H1 (cell line): ENCODE measurements around the gene MAPRE2. TPM values are rescaled to one million over a fixed set of nuclear protein-coding genes. Genes with fewer than 3 reads are reported as not detected.

ENCODE experiments used
- CTCF ChIA-PET: fragments of 300-600 bp; sonication (Branson Sonifier 250); formaldehyde crosslinking; loops from one replicate; lab custom pipeline; 2021; ENCODE audit not compliant: partially characterized antibody; lab: Charles Lee
- POLR2A ChIA-PET: fragments of 300-600 bp; sonication (Branson Sonifier 250); formaldehyde crosslinking; loops from one replicate; lab custom pipeline; 2021; ENCODE audit warnings: inconsistent platforms; ENCODE audit not compliant: partially characterized antibody; lab: Charles Lee
- DNase-seq, 2 experiments: peaks; one replicate each; pipeline versions ENCODE4 v3.0.0 to v3.0.0-alpha.2; 2010 to 2022; ENCODE audit warnings: low spot score in 2 of 2, low read depth in 1 of 2, mixed read lengths in 1 of 2
- FAIRE-seq: peaks from 2 replicates; lab custom pipeline; 2011; peaks lifted over from hg19 to GRCh38; lab: Jason Lieb, UNC
- H2AFZ ChIP-seq: 2 replicates; pipeline ENCODE4 v1.8.1; 2012; ENCODE audit warnings: low read length, inconsistent platforms
- H2AK5ac ChIP-seq: 2 replicates; pipeline ENCODE4 v1.6.1; 2013; ENCODE audit warnings: low read depth, low read length
- H2BK120ac ChIP-seq: replicated peaks from 2 replicates; pipeline ENCODE3; 2013; ENCODE audit warnings: low read depth, low read length, inconsistent platforms
- H2BK12ac ChIP-seq: 2 replicates; pipeline ENCODE4 v1.6.1; 2013; ENCODE audit warnings: low read depth, low read length
- H2BK15ac ChIP-seq: 2 replicates; pipeline ENCODE4 v1.6.1; 2013; ENCODE audit warnings: low read length
- H2BK20ac ChIP-seq: 2 replicates; pipeline ENCODE4 v1.6.1; 2013; ENCODE audit warnings: low read length
- H2BK5ac ChIP-seq: 2 replicates; pipeline ENCODE4 v1.6.1; 2013; ENCODE audit warnings: low read depth, low read length
- H3K14ac ChIP-seq: 2 replicates; pipeline ENCODE4 v1.6.1; 2013; ENCODE audit warnings: inconsistent platforms; ENCODE audit not compliant: insufficient read length
- H3K18ac ChIP-seq: 2 replicates; pipeline ENCODE4 v1.6.1; 2013; ENCODE audit warnings: low read length; ENCODE audit errors: extremely low read depth
- H3K23ac ChIP-seq: 2 replicates; pipeline ENCODE4 v1.6.1; 2013; ENCODE audit warnings: inconsistent platforms; ENCODE audit not compliant: insufficient read length
- H3K23me2 ChIP-seq: 2 replicates; pipeline ENCODE4 v1.6.1; 2013; ENCODE audit warnings: low read depth, low read length
- H3K27ac ChIP-seq: 2 replicates; pipeline ENCODE4 v1.6.1; 2011; ENCODE audit warnings: low read depth, low read length, inconsistent platforms
- H3K27me3 ChIP-seq, 4 experiments: replicated peaks in 1 of 4; 1 replicate in 1 of 4; 2 replicates in 3 of 4; pipeline versions ENCODE4 v1.6.1 to v1.8.1; 2011 to 2013; ENCODE audit warnings: low read length in 3 of 4, mild to moderate bottlenecking in 3 of 4, inconsistent platforms in 2 of 4, mixed read lengths in 2 of 4, moderate library complexity in 1 of 4; ENCODE audit not compliant: control insufficient read depth in 3 of 4, insufficient read depth in 3 of 4; ENCODE audit errors: extremely low read depth in 1 of 4
- H3K36me3 ChIP-seq, 4 experiments: 2 replicates each; pipeline versions ENCODE4 v1.6.1 to v1.8.1; 2011 to 2013; ENCODE audit warnings: mild to moderate bottlenecking in 4 of 4, low read length in 3 of 4, moderate library complexity in 2 of 4, control low read depth in 1 of 4, inconsistent platforms in 1 of 4; ENCODE audit not compliant: insufficient read depth in 4 of 4, control insufficient read depth in 2 of 4
- H3K4ac ChIP-seq: replicated peaks from 2 replicates; pipeline ENCODE3; 2013; ENCODE audit warnings: low read length, low read depth, mixed read lengths, inconsistent platforms; ENCODE audit not compliant: insufficient read length
- H3K4me1 ChIP-seq, 4 experiments: replicated peaks in 1 of 4; 1 replicate in 1 of 4; 2 replicates in 3 of 4; pipeline versions ENCODE4 v1.6.1 to v1.8.1; 2011 to 2013; ENCODE audit warnings: low read length in 3 of 4, inconsistent platforms in 2 of 4, mixed read lengths in 1 of 4; ENCODE audit not compliant: insufficient read depth in 4 of 4, control insufficient read depth in 3 of 4
- H3K4me2 ChIP-seq, 2 experiments: 2 replicates each; pipeline versions ENCODE4 v1.6.1 to v1.8.1; 2011 to 2013; ENCODE audit warnings: low read depth in 2 of 2, low read length in 2 of 2, control low read depth in 1 of 2, inconsistent platforms in 1 of 2, mild to moderate bottlenecking in 1 of 2; ENCODE audit not compliant: insufficient read depth in 1 of 2
- H3K4me3 ChIP-seq, 4 experiments: fragments of 200-600, 300-600 bp in 1 of 4; sonication (generic), shearing (Covaris generic), sonication (Bioruptor Twin) in 1 of 4; 2 replicates each; pipeline versions ENCODE4 v1.5.1 to v1.8.1; 2011 to 2016; ENCODE audit warnings: low read length in 4 of 4, low read depth in 3 of 4, control low read depth in 2 of 4, inconsistent platforms in 2 of 4, mild to moderate bottlenecking in 2 of 4, mixed read lengths in 1 of 4, moderate library complexity in 1 of 4; ENCODE audit not compliant: insufficient read depth in 2 of 4; ENCODE audit errors: extremely low read depth in 1 of 4
- H3K56ac ChIP-seq: replicated peaks from 2 replicates; pipeline ENCODE3; 2013; ENCODE audit warnings: low read depth, mild to moderate bottlenecking, mixed read lengths, low read length, inconsistent platforms; ENCODE audit not compliant: insufficient read length
- H3K79me1 ChIP-seq: 2 replicates; pipeline ENCODE4 v1.6.1; 2013; ENCODE audit warnings: low read depth, low read length, control low read depth
- H3K79me2 ChIP-seq, 2 experiments: 2 replicates each; pipeline versions ENCODE4 v1.6.1 to v1.8.1; 2012 to 2013; ENCODE audit warnings: low read length in 2 of 2, mild to moderate bottlenecking in 2 of 2, inconsistent platforms in 1 of 2; ENCODE audit not compliant: insufficient read depth in 2 of 2, control insufficient read depth in 1 of 2
- H3K9ac ChIP-seq, 4 experiments: replicated peaks in 1 of 4; 1 replicate in 1 of 4; 2 replicates in 3 of 4; pipeline versions ENCODE4 v1.6.1 to v1.8.1; 2011 to 2013; ENCODE audit warnings: low read depth in 3 of 4, low read length in 3 of 4, control low read depth in 2 of 4, mild to moderate bottlenecking in 2 of 4, moderate library complexity in 2 of 4, inconsistent platforms in 1 of 4; ENCODE audit errors: extremely low read depth in 1 of 4
- H3K9me3 ChIP-seq, 2 experiments: 2 replicates each; pipeline versions ENCODE4 v1.6.1 to v1.8.1; 2012 to 2013; ENCODE audit warnings: mild to moderate bottlenecking in 2 of 2, moderate library complexity in 2 of 2, control low read depth in 1 of 2, inconsistent platforms in 1 of 2, low read depth in 1 of 2, low read length in 1 of 2, mixed read lengths in 1 of 2; ENCODE audit not compliant: insufficient read depth in 2 of 2
- H4K20me1 ChIP-seq, 2 experiments: replicated peaks in 1 of 2; 2 replicates each; pipeline versions ENCODE3 to v1.8.1; 2011 to 2013; ENCODE audit warnings: inconsistent platforms in 2 of 2, low read length in 2 of 2, mild to moderate bottlenecking in 1 of 2; ENCODE audit not compliant: insufficient read depth in 2 of 2, control insufficient read depth in 1 of 2
- H4K5ac ChIP-seq: 2 replicates; pipeline ENCODE4 v1.6.1; 2013; ENCODE audit warnings: low read length, low read depth, mixed read lengths, inconsistent platforms; ENCODE audit not compliant: insufficient read length
- H4K8ac ChIP-seq: 2 replicates; pipeline ENCODE4 v1.8.0; 2013; ENCODE audit warnings: mild to moderate bottlenecking, moderate library complexity, low read length, inconsistent platforms; ENCODE audit not compliant: insufficient read depth; ENCODE audit errors: extremely low read depth
- H4K91ac ChIP-seq: replicated peaks from 2 replicates; pipeline ENCODE3; 2013; ENCODE audit warnings: low read length, mixed read lengths, inconsistent platforms; ENCODE audit not compliant: insufficient read length
- HDAC6 ChIP-seq: IDR thresholded peaks from one replicate; pipeline ENCODE4 v1.7.1; 2012; ENCODE audit warnings: low read depth, mild to moderate bottlenecking, inconsistent platforms, low read length, moderate library complexity
- KDM1A ChIP-seq: fragments of 200-600, 300-600 bp; sonication (generic); IDR thresholded peaks from 2 replicates; pipeline ENCODE4 v1.7.1; 2016; ENCODE audit warnings: mild to moderate bottlenecking, low read length, borderline replicate concordance
- WGBS, 2 experiments: shearing (Covaris generic) in 1 of 2; methylation state at CpG; one replicate each; pipeline versions ENCODE4 v1.1.6 to v1.1.7; 2013 to 2015; ENCODE audit warnings: low lambda C conversion rate in 2 of 2, mixed read lengths in 2 of 2, inconsistent platforms in 1 of 2, low coverage in 1 of 2, missing lambda C conversion rate in 1 of 2; ENCODE audit not compliant: insufficient replicate concordance in 2 of 2, insufficient coverage in 1 of 2, insufficient read length in 1 of 2; ENCODE audit errors: extremely low coverage in 1 of 2, missing lambda C conversion rate in 1 of 2; 5-methylcytosine and 5-hydroxymethylcytosine counted together
- polyA plus RNA-seq, 7 experiments: library from polyadenylated mRNA; depleted of rRNA in 3 of 7; stranded (reverse) in 5 of 7; unstranded in 2 of 7; fragments of >200 nt in 5 of 7; fragments of 200-250 nt in 2 of 7; gene quantifications; 1 replicate in 5 of 7; 2 replicates in 1 of 7; 4 replicates in 1 of 7; pipeline versions ENCODE4 v1.2.1 to v1.2.3, GENCODE V29; 2011 to 2013; ENCODE audit warnings: missing spikeins in 2 of 7, mixed read lengths in 2 of 7
- total RNA-seq: library from RNA; stranded (reverse); fragmentation: NEBNext Ultra II Directional; extraction: Animal tissue kit (Norgen Biotek cat#: 25700); gene quantifications from 2 replicates; pipeline ENCODE4 v1.2.1, GENCODE V29; 2021

MAPRE2 gene
- total and polyA plus RNA-seq, 2 of the 8 experiments (the other 6 are each of a cell fraction or from before 2014, with no cell fraction given), result 32.6 to 33.1 TPM

DNA sequence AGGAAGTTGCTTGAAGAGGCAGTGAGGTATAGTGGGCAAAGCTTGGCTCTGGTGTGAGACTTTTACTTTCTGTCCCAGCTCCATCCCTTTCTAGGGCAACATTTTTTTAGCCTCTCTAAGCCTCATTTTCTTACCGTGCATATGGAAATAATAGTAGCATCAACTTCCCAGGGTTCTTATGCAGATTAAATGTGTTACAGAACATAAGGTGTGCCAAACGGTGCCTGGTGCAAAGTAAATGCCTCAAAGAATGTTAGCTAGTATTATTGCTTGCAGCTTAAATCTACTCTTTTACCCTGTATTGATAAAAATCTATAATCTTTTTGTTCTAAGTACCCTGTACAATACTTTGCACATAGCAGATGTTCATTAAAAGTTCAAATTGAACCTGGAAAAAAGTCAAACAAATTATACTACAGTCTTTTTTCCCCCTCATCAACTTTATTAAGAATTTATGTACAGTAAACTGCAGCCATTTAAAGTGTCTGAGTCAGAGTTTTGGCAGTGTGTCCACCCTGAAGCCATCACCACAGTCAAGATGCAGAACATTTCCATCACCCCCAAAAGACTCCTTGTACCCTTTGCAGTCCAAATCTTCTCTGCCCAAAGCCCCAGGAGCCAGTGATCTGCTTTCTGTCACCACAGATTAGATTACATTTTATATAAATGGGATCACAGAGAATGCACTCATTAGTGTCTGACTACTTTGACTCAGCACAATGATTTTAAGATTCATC lies 10.6 kb downstream of the MAPRE2 start:
- Histone ChIP-seq H2BK120ac (no peak overlapping the region), H3K9me3 (no peaks in the 10 kb centered on the region), H3K14ac (no peak overlapping the region), H2AFZ (no peak overlapping the region), H3K4me3 (no peak overlapping the region), H3K36me3 (0 out of 8 replicates have a peak, but pooled peaks cover 0 to 2% (median 0%) of the 10 kb centered on the region in 4 experiments), H3K79me2 (peaks cover 2 to 53% of the 10 kb centered on the region in 2 experiments; a peak in 3 of 4 replicates), H4K91ac (no peak overlapping the region), H3K4me1 (peaks cover 0 to 11% (median 1%) of the 10 kb centered on the region in 4 experiments; a peak in 2 of 7 replicates), H3K56ac (no peak overlapping the region)
- WGBS, 2 experiments, result 84% methylated on average over 2 of the region's 2 CpGs; no CpG with 5 or more reads in 1 of the 2 experiments
- no peak for TF ChIP-seq HDAC6
- no peak for TF ChIP-seq KDM1A
- TF ChIP-seq, all 59 proteins: peak for 0
- no peak overlapping the region for H3K27ac ChIP-seq
- H3K23ac ChIP-seq, result no peak overlapping the region
- peaks cover 2% of the 10 kb centered on the region; the same call in 1 of the 2 replicates for H3K79me1 ChIP-seq
- no peak overlapping the region for H4K8ac ChIP-seq
- H2AK5ac ChIP-seq, result no peak overlapping the region
- H2BK15ac ChIP-seq, result no peak overlapping the region
- H2BK5ac ChIP-seq, result no peak overlapping the region
- no peak overlapping the region for H3K18ac ChIP-seq
- H4K20me1 ChIP-seq, result peaks cover 3 to 5% of the 10 kb centered on the region in 2 experiments
- H3K23me2 ChIP-seq, result no peaks in the 10 kb centered on the region
- ChIA-PET POLR2A (interaction anchor here (1.2 kb wide), 1 partner anchor 8 kb away, joined by 5 read pairs; no protein-coding TSS in a partner anchor), CTCF (interaction anchor here (2.0 kb wide), 1 partner anchor 90 kb away, joined by 4 read pairs; no protein-coding TSS in a partner anchor)
- no peak overlapping the region for H2BK12ac ChIP-seq
- DNase-seq (no peak), FAIRE-seq (no peak)
- H4K5ac ChIP-seq, result no peak overlapping the region
- no peak overlapping the region for H3K9ac ChIP-seq
- H3K4me2 ChIP-seq, result no peak overlapping the region; a peak in 1 of 4 replicates
- no peaks in the 10 kb centered on the region for H3K27me3 ChIP-seq
- H2BK20ac ChIP-seq, result no peak overlapping the region
- no peak overlapping the region for H3K4ac ChIP-seq
